Prostate gland (tissue), 2 donors: ENCODE results near the gene SMARCE1. TPM values are rescaled to one million over a fixed set of nuclear protein-coding genes. Genes with fewer than 3 reads are reported as not detected.

Source experiments
- DNase-seq: peaks from one replicate; pipeline ENCODE4 v3.0.0-alpha.2; 2019; ENCODE audit warnings: low spot score
- H3K27ac ChIP-seq, 2 donors: fragments of 200-600 bp; sonication (generic); 2 replicates each; pipeline ENCODE4 v1.5.1; 2017 to 2019
- H3K27me3 ChIP-seq: fragments of 200-600 bp; sonication (generic); replicated peaks from 2 replicates; pipeline ENCODE4 v1.5.1; 2019; ENCODE audit not compliant: insufficient read depth
- H3K36me3 ChIP-seq, 2 donors: fragments of 200-600 bp; sonication (generic); 1 replicate in 1 of 2; 2 replicates in 1 of 2; pipeline versions ENCODE4 v1.5.1 to v1.8.1; 2017 to 2019
- H3K4me1 ChIP-seq: fragments of 200-600 bp; sonication (generic); replicated peaks from 2 replicates; pipeline ENCODE4 v1.5.1; 2019
- H3K4me3 ChIP-seq, 2 donors: fragments of 200-600 bp; sonication (generic); 2 replicates each; pipeline ENCODE4 v1.5.1; 2017 to 2019
- H3K9me3 ChIP-seq: fragments of 200-600 bp; sonication (generic); 2 replicates; pipeline ENCODE4 v1.5.1; 2017
- POLR2A ChIP-seq: fragments of 450-650 bp; IDR thresholded peaks from one replicate; pipeline ENCODE4 v1.6.1; 2016; ENCODE audit warnings: antibody characterized with exemption, mild to moderate bottlenecking
- POLR2AphosphoS5 ChIP-seq: sonication (generic); formaldehyde crosslinking; IDR thresholded peaks from one replicate; pipeline ENCODE4 v1.6.1; 2017; ENCODE audit warnings: antibody characterized with exemption
- WGBS: methylation state at CpG from one replicate; pipeline ENCODE4 v1.1.5; 2018; 5-methylcytosine and 5-hydroxymethylcytosine counted together
- intact Hi-C: fragments of 100-400 bp; cut with DNase I; formaldehyde crosslinking; loops from one replicate; pipeline ENCODE4 v1.14.2; 2022
- total RNA-seq, 2 donors: library from RNA; depleted of rRNA; stranded (reverse); fragments of >200 nt; gene quantifications; one replicate each; pipeline ENCODE4 v1.1.0, GENCODE V29; 2016
- TF ChIP-seq, protein P1 (sequence below), 4 experiments: fragments of 200-600 bp in 2 of 4; fragments of 450-650 bp in 2 of 4; sonication (generic) in 2 of 4; IDR thresholded peaks; 1 replicate in 3 of 4; 2 replicates in 1 of 4; pipeline ENCODE4 v1.5.1; 2016 to 2019; ENCODE audit warnings: antibody characterized with exemption in 4 of 4, mild to moderate bottlenecking in 2 of 4, moderate library complexity in 2 of 4

Gene SMARCE1
- total RNA-seq, 2 donors from 2014 or later: 65.7 to 82.0 TPM

DNA sequence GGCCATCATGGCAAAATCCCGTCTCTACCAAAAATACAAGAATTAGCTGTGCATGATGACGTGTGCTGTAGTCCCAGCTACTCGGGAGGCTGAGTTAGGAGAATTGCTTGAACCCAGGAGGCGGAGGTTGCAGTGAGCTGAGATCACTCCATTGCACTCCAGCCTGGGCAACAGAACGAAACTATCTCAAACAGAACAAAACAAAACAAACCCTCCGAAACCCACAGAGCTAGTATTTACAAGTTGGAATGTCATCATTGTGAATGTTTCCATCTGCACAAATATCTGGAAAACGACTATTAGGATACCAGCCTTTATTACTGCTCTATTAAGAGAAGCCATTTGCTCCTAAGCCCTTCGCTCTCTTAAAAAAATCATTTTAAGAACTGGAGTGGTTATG, 26.0 kb downstream of the SMARCE1 start:
- DNase-seq: no peak
- no peaks in the 10 kb centered on the region for H3K36me3 ChIP-seq
- H3K4me1 ChIP-seq: peaks cover 8% of the 10 kb centered on the region
- H3K9me3 ChIP-seq: no peaks in the 10 kb centered on the region
- H3K27me3 ChIP-seq: no peaks in the 10 kb centered on the region
- H3K27ac ChIP-seq: no peak overlapping the region
- intact Hi-C loops: loop anchor here (10.0 kb wide), 1 partner anchor 103 kb away; no protein-coding TSS in a partner anchor
- TF ChIP-seq POLR2AphosphoS5: no peak
- TF ChIP-seq, protein P1, sequence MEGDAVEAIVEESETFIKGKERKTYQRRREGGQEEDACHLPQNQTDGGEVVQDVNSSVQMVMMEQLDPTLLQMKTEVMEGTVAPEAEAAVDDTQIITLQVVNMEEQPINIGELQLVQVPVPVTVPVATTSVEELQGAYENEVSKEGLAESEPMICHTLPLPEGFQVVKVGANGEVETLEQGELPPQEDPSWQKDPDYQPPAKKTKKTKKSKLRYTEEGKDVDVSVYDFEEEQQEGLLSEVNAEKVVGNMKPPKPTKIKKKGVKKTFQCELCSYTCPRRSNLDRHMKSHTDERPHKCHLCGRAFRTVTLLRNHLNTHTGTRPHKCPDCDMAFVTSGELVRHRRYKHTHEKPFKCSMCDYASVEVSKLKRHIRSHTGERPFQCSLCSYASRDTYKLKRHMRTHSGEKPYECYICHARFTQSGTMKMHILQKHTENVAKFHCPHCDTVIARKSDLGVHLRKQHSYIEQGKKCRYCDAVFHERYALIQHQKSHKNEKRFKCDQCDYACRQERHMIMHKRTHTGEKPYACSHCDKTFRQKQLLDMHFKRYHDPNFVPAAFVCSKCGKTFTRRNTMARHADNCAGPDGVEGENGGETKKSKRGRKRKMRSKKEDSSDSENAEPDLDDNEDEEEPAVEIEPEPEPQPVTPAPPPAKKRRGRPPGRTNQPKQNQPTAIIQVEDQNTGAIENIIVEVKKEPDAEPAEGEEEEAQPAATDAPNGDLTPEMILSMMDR (IDR thresholded peaks at IDR 0.05): no peak
- no peak for TF ChIP-seq POLR2A
- WGBS: 53% methylated on average over 8 of the region's 8 CpGs
- no peak overlapping the region for H3K4me3 ChIP-seq

DNA sequence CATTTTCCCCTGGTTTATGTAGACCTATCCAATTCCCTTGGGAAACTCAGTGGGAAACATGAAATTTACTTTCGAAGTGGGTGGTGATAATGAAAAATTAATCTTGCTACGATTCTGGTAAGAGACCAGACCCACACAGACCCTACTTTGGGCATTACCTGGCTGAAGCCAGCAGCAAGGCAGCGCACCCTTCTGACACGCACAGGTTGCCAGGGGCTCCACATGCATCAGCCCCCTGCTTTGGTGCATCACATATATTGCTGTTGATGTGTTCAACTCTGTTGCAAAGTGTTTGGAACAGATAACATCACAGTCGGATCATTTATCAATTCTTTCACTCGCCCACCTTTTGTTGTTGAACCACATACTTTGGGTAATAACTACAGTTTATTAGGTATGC, 26.6 kb downstream of the SMARCE1 start:
- DNase-seq: no peak
- 70% methylated on average over 6 of the region's 6 CpGs for WGBS
- intact Hi-C loops: loop anchor here (10.0 kb wide), 1 partner anchor 104 kb away; no protein-coding TSS in a partner anchor
- Histone ChIP-seq H3K36me3 (no peaks in the 10 kb centered on the region), H3K9me3 (no peaks in the 10 kb centered on the region), H3K27me3 (no peaks in the 10 kb centered on the region), H3K4me3 (no peak overlapping the region), H3K27ac (no peak overlapping the region), H3K4me1 (peaks cover 8% of the 10 kb centered on the region)
- TF ChIP-seq, protein P1 (IDR thresholded peaks at IDR 0.05): no peak
- no peak for TF ChIP-seq POLR2A
- TF ChIP-seq POLR2AphosphoS5: no peak

DNA sequence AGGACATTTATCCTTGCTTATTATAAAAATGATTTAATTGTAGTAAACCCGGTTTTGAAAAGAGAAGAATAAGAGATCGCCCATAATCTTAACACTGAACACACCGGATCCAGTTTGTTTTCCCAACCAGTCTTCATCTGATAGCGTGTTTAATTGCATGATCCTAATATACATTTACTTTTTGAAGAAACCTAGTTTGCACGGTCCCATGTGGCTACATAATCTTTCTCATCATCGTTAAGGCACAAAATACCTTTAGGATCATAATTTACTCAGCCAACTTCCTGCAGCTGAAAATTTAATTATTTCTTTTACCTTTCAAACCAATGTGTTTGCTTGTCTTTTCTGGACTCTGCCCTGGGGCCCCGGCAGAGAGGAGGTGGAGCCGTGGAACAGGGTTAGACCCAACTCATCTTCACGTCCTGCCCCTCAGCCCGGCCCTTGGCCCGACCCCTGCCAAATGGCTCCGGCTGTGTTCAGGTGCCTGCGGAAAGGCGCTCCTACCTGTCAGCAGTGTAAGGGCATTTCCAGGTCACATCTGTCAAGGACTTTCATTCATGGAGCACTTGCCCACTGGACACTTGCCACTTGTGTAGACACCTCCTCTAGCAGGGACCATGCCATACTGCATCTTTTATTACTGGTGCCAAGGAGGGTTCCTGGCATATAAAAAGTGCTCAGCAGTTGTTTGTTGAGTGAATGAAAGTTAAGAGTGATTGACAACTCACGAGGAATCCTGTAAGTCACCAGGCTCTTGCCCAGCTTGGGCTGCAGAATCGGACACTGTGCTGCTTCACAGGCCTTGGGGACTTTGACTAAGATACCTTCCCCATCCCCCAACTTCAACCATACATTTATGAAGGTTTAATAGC, 28.6 kb downstream of the SMARCE1 start:
- Histone ChIP-seq H3K27ac (no peak overlapping the region), H3K27me3 (no peaks in the 10 kb centered on the region), H3K4me3 (no peak overlapping the region), H3K4me1 (peaks cover 8% of the 10 kb centered on the region), H3K9me3 (no peaks in the 10 kb centered on the region), H3K36me3 (no peaks in the 10 kb centered on the region)
- TF ChIP-seq, protein P1 (IDR thresholded peaks at IDR 0.05): no peak
- no peak for TF ChIP-seq POLR2AphosphoS5
- no peak for TF ChIP-seq POLR2A
- intact Hi-C loops: loop anchor here (10.0 kb wide), 2 partner anchors 176 to 1046 kb away; partner anchors contain the start of gene KRT28
- DNase-seq: no peak
- WGBS: 35% methylated on average over 16 of the region's 16 CpGs

DNA sequence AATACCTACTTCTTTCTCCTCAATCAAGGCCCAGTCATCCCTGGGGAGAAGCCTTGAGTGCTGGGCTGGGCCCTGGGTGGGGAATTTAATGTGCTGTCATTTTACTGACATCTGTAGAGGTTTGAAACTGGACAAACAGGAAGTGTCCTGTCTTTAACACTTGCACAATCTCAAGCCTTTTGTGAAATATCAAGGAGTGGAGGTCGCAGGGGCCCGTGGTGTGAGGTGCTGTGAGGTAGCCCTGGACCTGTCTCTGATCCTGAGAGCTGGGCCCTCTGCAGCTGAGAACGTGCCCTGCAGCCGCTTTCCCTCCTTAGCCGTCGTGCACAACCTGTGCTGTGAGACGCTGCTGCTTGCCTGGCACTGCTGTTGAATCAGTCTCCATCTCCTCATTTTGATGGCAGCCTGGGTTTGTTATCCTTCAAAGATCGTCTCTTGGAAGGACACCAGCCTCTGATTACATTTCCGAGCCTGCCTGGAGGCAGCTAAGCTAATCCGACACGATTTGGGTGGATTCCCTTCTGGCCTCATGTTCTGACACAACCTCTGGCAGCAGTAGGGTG, 29.9 kb downstream of the SMARCE1 start:
- Histone ChIP-seq H3K36me3 (no peaks in the 10 kb centered on the region), H3K27me3 (no peaks in the 10 kb centered on the region), H3K4me1 (peaks cover 8% of the 10 kb centered on the region), H3K9me3 (no peaks in the 10 kb centered on the region), H3K27ac (no peak overlapping the region), H3K4me3 (no peak overlapping the region)
- 11% methylated on average over 11 of the region's 11 CpGs for WGBS
- peak; percentile 58 for DNase-seq
- intact Hi-C loops: loop anchor here (10.0 kb wide), 2 partner anchors 177 to 1047 kb away; partner anchors contain the start of gene KRT28
- TF ChIP-seq POLR2AphosphoS5: peak; percentile 49
- TF ChIP-seq, protein P1 (IDR thresholded peaks at IDR 0.05): no peak
